Neutrophil (primary cell): ENCODE measurements around the gene LHX4.

Experiments
- H3K27ac ChIP-seq: fragments of 200-600 bp; sonication (generic); 2 replicates; pipeline ENCODE4 v1.5.1; 2016; ENCODE audit warnings: mild to moderate bottlenecking, moderate library complexity
- H3K27me3 ChIP-seq: fragments of 200-600 bp; sonication (generic); 2 replicates; pipeline ENCODE4 v1.6.0; 2016; ENCODE audit warnings: mild to moderate bottlenecking
- H3K36me3 ChIP-seq: fragments of 200-600 bp; sonication (generic); 2 replicates; pipeline ENCODE4 v1.5.1; 2017
- H3K4me1 ChIP-seq, 2 experiments: fragments of 200-600 bp in 1 of 2; sonication (generic) in 1 of 2; 1 replicate in 1 of 2; 2 replicates in 1 of 2; pipeline versions ENCODE4 v1.5.1 to v1.6.1; 2013 to 2016; ENCODE audit warnings: low read depth in 1 of 2, low read length in 1 of 2, mild to moderate bottlenecking in 1 of 2, moderate library complexity in 1 of 2; ENCODE audit not compliant: control insufficient read depth in 1 of 2, insufficient read depth in 1 of 2
- H3K4me3 ChIP-seq, 2 experiments: fragments of 200-600 bp in 1 of 2; sonication (generic) in 1 of 2; 1 replicate in 1 of 2; 2 replicates in 1 of 2; pipeline ENCODE4 v1.5.1; 2013 to 2016; ENCODE audit warnings: low read depth in 1 of 2, low read length in 1 of 2, mild to moderate bottlenecking in 1 of 2, moderate library complexity in 1 of 2
- H3K9me3 ChIP-seq: fragments of 200-600 bp; sonication (generic); 2 replicates; pipeline ENCODE4 v1.5.1; 2016
- TF ChIP-seq, protein P1 (sequence below): fragments of 200-600 bp; sonication (generic); IDR thresholded peaks from 2 replicates; pipeline ENCODE4 v1.5.1; 2016; ENCODE audit warnings: antibody characterized with exemption

The LHX4 gene

DNA sequence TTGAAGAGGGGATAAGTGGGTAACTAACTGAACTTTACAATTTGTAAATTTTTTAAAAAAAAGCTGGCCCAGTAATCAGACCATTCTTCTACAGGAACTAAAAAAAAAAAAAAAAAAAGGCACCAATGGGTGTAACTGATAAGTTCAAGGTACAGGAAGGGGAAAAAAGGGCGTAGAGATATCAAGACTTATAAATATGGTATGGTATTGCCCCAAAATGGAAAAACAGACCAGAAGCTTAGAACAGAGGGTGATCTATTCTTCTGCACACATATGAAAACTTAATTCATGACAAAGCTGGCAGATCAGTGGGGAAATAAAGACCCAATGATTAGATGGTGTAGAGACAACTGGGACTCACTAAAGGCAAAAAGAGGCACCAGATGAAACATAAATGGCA is 58.9 kb downstream of the LHX4 start:
- H3K4me1 ChIP-seq, result peaks cover 9 to 11% of the 10 kb centered on the region in 2 experiments
- no peaks in the 10 kb centered on the region for H3K36me3 ChIP-seq
- no peaks in the 10 kb centered on the region for H3K27me3 ChIP-seq
- TF ChIP-seq, protein P1, sequence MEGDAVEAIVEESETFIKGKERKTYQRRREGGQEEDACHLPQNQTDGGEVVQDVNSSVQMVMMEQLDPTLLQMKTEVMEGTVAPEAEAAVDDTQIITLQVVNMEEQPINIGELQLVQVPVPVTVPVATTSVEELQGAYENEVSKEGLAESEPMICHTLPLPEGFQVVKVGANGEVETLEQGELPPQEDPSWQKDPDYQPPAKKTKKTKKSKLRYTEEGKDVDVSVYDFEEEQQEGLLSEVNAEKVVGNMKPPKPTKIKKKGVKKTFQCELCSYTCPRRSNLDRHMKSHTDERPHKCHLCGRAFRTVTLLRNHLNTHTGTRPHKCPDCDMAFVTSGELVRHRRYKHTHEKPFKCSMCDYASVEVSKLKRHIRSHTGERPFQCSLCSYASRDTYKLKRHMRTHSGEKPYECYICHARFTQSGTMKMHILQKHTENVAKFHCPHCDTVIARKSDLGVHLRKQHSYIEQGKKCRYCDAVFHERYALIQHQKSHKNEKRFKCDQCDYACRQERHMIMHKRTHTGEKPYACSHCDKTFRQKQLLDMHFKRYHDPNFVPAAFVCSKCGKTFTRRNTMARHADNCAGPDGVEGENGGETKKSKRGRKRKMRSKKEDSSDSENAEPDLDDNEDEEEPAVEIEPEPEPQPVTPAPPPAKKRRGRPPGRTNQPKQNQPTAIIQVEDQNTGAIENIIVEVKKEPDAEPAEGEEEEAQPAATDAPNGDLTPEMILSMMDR, result no peak
- no peak overlapping the region for H3K27ac ChIP-seq
- no peaks in the 10 kb centered on the region for H3K9me3 ChIP-seq
- H3K4me3 ChIP-seq, result no peak overlapping the region

DNA sequence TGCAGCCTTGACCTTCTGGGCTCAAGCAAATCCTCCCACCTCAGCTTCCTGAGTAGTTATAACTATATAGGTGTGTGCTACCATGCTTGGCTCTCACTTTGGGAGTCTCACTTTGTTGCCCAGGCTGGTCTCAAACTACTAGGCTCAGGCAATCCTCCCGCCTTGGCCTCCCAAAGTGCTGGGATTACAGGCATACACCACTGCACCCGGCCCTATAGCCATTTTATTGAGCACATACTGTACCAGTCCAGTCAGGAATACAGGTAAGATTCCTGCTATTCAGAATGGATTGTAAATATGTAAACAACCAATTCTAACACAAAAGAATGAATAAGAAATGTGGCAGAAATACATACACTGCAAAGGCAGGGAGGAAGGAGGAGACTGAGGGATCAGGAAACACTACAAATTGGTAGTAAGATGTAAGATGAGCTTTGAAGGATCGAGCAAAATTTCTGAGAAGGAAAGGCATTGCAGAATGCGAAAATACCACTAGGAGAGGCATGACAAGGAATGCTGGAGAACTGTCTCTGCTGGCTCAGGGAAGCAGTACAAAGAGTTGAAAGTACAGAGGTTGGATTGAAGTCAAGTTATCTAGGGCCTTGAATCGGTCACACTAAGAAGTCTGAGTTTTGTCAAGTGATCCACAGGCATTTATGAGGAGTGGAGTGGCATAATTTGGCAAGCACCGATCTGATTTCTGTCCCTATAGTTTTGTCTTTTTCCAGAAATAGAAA is 60.4 kb downstream of the LHX4 start:
- peak overlapping the region; percentile 32 for H3K27ac ChIP-seq
- TF ChIP-seq, protein P1, result no peak
- H3K4me3 ChIP-seq, result no peak overlapping the region

DNA sequence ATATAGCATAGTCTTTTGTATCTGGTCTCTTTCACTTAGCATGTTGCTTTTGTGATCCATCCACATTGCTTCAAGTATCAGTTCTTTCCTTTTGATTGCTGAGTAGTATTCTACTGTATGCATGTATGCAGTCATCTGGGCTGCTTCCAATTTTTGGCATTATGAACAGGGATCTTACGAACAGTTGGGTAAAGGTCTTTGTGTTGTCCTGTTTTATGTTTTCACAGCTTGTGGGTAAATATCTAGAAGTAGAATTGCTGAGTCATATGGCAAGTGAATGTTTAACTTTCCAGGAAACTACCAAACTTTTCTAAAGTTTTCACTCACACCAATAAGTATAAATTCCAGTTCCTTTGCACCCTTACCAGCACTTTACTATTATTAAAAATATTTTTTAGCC is 60.9 kb downstream of the LHX4 start:
- H3K27me3 ChIP-seq, result no peaks in the 10 kb centered on the region
- no peaks in the 10 kb centered on the region for H3K36me3 ChIP-seq
- H3K4me1 ChIP-seq, result peaks cover 9 to 11% of the 10 kb centered on the region in 2 experiments
- H3K27ac ChIP-seq, result peak overlapping the region; percentile 32
- H3K4me3 ChIP-seq, result no peak overlapping the region
- H3K9me3 ChIP-seq, result no peaks in the 10 kb centered on the region
- TF ChIP-seq, protein P1, result no peak

More for the DNA sequence above, 60.4 kb downstream of the LHX4 start:
- H3K9me3 ChIP-seq, result no peaks in the 10 kb centered on the region
- H3K4me1 ChIP-seq, result peaks cover 9 to 11% of the 10 kb centered on the region in 2 experiments
- no peaks in the 10 kb centered on the region for H3K36me3 ChIP-seq
- no peaks in the 10 kb centered on the region for H3K27me3 ChIP-seq

DNA sequence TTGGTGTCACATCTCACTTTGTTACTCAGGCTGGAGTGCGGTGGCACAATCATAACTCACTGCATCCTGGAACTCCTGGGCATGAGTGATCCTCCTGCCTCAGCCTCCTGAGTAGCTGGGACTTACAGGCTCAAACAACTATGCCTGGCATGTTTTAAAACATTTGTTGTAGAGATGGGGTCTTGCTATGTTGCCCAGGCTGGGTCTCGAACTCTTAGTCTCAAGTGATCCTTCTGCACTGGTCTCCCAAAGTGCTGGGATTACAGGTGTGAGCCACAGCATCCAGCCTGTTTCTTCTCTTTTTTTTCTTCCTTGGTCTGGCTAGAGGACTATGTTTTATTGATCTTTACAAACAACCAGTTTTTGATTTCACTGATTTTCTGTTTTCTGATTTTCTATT is 64.6 kb downstream of the LHX4 start:
- H3K27me3 ChIP-seq, result no peaks in the 10 kb centered on the region
- no peak overlapping the region for H3K4me3 ChIP-seq
- H3K27ac ChIP-seq, result no peak overlapping the region
- H3K36me3 ChIP-seq, result no peaks in the 10 kb centered on the region
- TF ChIP-seq, protein P1, result no peak
- H3K9me3 ChIP-seq, result no peaks in the 10 kb centered on the region
- peaks cover 7 to 9% of the 10 kb centered on the region in 2 experiments for H3K4me1 ChIP-seq

DNA sequence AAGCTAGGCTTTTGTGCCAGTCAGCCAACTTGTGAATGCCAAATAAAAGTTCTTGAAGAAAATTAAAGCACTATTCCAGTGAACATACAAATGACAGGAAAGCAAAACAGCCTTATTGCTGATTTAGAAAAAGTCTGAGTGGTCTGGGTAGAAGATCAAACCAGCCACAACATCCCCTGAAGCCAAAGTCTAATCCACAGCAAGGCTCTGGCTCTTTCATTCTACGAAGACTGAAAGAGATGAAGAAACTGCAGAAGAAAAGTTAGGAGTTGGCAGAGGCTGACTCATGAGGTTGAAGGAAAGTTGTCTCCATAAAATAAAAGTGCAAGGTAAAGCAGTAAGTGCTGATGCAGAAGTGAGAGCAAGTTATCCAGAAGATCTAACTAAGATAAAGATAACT is 65.9 kb downstream of the LHX4 start:
- Histone ChIP-seq H3K4me3 (no peak overlapping the region), H3K36me3 (no peaks in the 10 kb centered on the region), H3K27ac (no peak overlapping the region), H3K27me3 (no peaks in the 10 kb centered on the region), H3K9me3 (no peaks in the 10 kb centered on the region), H3K4me1 (peaks cover 4 to 7% of the 10 kb centered on the region in 2 experiments)
- TF ChIP-seq, protein P1, result no peak
